B cell (primary cell): Measurements from ENCODE around the gene SERPINB12. TPM values are rescaled to one million over a fixed set of nuclear protein-coding genes. Genes with fewer than 3 reads are reported as not detected.

ENCODE experiments used
- ATAC-seq: fragments of 200-7000 bp; cut with Tn5 transposase; one replicate; pipeline ENCODE4 v1.10.0; 2021; ENCODE audit warnings: low read depth, mild to moderate bottlenecking, moderate number of reproducible peaks, moderate library complexity
- CTCF ChIA-PET: fragments of 350-600 bp; sonication (Branson Sonifier 250); formaldehyde crosslinking; loops from one replicate; lab custom pipeline; 2021; ENCODE audit warnings: antibody characterized with exemption, inconsistent platforms; lab: Charles Lee
- POLR2A ChIA-PET: fragments of 350-600 bp; sonication (Branson Sonifier 250); formaldehyde crosslinking; loops from one replicate; lab custom pipeline; 2021; ENCODE audit warnings: antibody characterized with exemption; lab: Charles Lee
- DNase-seq: peaks from one replicate; pipeline ENCODE4 v3.0.0; 2013
- H2AFZ ChIP-seq: 2 replicates; pipeline ENCODE4 v1.6.1; 2012; ENCODE audit warnings: mild to moderate bottlenecking, low read depth, low read length; ENCODE audit not compliant: insufficient read depth, poor library complexity, severe bottlenecking
- H3K27ac ChIP-seq, 2 donors: 1 replicate in 1 of 2; 2 replicates in 1 of 2; pipeline ENCODE4 v1.5.1; 2012 to 2013; ENCODE audit warnings: low read length in 2 of 2, mild to moderate bottlenecking in 2 of 2, moderate library complexity in 1 of 2
- H3K27me3 ChIP-seq, 4 experiments: fragments of 200-600 bp in 1 of 4; sonication (generic) in 1 of 4; replicated peaks in 1 of 4; 1 replicate in 2 of 4; 2 replicates in 2 of 4; pipeline versions ENCODE4 v1.6.1 to v1.7.0; 2013 to 2016; ENCODE audit warnings: low read length in 3 of 4, mild to moderate bottlenecking in 2 of 4, mixed read lengths in 1 of 4, moderate library complexity in 1 of 4; ENCODE audit not compliant: insufficient read depth in 4 of 4, control insufficient read depth in 3 of 4; ENCODE audit errors: control extremely low read depth in 1 of 4
- H3K36me3 ChIP-seq, 2 experiments: replicated peaks in 1 of 2; 1 replicate in 1 of 2; 2 replicates in 1 of 2; pipeline versions ENCODE4 v1.6.1 to v1.7.1; 2013; ENCODE audit warnings: low read length in 1 of 2; ENCODE audit not compliant: insufficient read depth in 2 of 2, control insufficient read depth in 1 of 2; ENCODE audit errors: control extremely low read depth in 1 of 2, extremely low read depth in 1 of 2
- H3K4me1 ChIP-seq, 2 donors: fragments of 200-600 bp in 1 of 2; sonication (generic) in 1 of 2; 1 replicate in 1 of 2; 2 replicates in 1 of 2; pipeline versions ENCODE4 v1.5.1 to v1.6.1; 2013 to 2017; ENCODE audit warnings: low read length in 2 of 2; ENCODE audit not compliant: control insufficient read depth in 2 of 2, insufficient read depth in 2 of 2
- H3K4me2 ChIP-seq: replicated peaks from 2 replicates; pipeline ENCODE3; 2012; ENCODE audit warnings: mild to moderate bottlenecking, low read depth, low read length; ENCODE audit not compliant: poor library complexity, severe bottlenecking
- H3K4me3 ChIP-seq, 5 experiments: fragments of 200-600 bp in 1 of 5; sonication (generic) in 1 of 5; 1 replicate in 3 of 5; 2 replicates in 2 of 5; pipeline versions ENCODE4 v1.5.1 to v1.7.0; 2011 to 2016; ENCODE audit warnings: low read length in 4 of 5, mild to moderate bottlenecking in 4 of 5, low read depth in 2 of 5, control low read depth in 1 of 5, moderate library complexity in 1 of 5; ENCODE audit not compliant: insufficient read depth in 1 of 5; ENCODE audit errors: control extremely low read depth in 1 of 5, extremely low read depth in 1 of 5
- H3K79me2 ChIP-seq: fragments of 200-600 bp; sonication (generic); one replicate; pipeline ENCODE4 v1.6.0; 2016; ENCODE audit warnings: low read length; ENCODE audit not compliant: control insufficient read depth, insufficient read depth
- H3K9ac ChIP-seq: fragments of 200-600 bp; sonication (generic); 2 replicates; pipeline ENCODE4 v1.6.1; 2017; ENCODE audit warnings: mild to moderate bottlenecking, low read length, moderate library complexity
- H3K9me3 ChIP-seq, 3 donors: one replicate each; pipeline versions ENCODE4 v1.6.1 to v1.7.1; 2013; ENCODE audit warnings: low read length in 2 of 3; ENCODE audit not compliant: control insufficient read depth in 2 of 3, insufficient read depth in 1 of 3; ENCODE audit errors: control extremely low read depth in 1 of 3
- H4K20me1 ChIP-seq: 2 replicates; pipeline ENCODE4 v1.6.0; 2012; ENCODE audit warnings: mild to moderate bottlenecking, low read length; ENCODE audit not compliant: insufficient read depth, control insufficient read depth, poor library complexity, severe bottlenecking
- H3K27ac Mint-ChIP-seq: one replicate; pipeline ENCODE4 v1.8.0; 2021; ENCODE audit warnings: mixed read lengths
- H3K27me3 Mint-ChIP-seq: one replicate; pipeline ENCODE4 v1.8.0; 2021; ENCODE audit warnings: mixed read lengths
- H3K4me1 Mint-ChIP-seq: one replicate; pipeline ENCODE4 v1.8.0; 2021; ENCODE audit warnings: mixed read lengths
- H3K4me3 Mint-ChIP-seq: one replicate; pipeline ENCODE4 v1.8.0; 2021; ENCODE audit warnings: mixed read lengths
- H3K9me3 Mint-ChIP-seq: one replicate; pipeline ENCODE4 v1.8.0; 2022; ENCODE audit warnings: mixed read lengths; ENCODE audit not compliant: insufficient read depth
- CTCF ChIP-seq: fragments of 200-600 bp; IDR thresholded peaks from one replicate; pipeline ENCODE4 v1.8.0; 2022; ENCODE audit warnings: antibody characterized with exemption, mild to moderate bottlenecking
- EZH2 ChIP-seq: IDR thresholded peaks from 2 replicates; pipeline ENCODE4 v1.6.1; 2012; ENCODE audit warnings: borderline replicate concordance, low read depth, mild to moderate bottlenecking, moderate library complexity, low read length; ENCODE audit not compliant: insufficient read depth, poor library complexity, severe bottlenecking
- WGBS: methylation state at CpG from one replicate; pipeline ENCODE4 v1.1.5; 2013; ENCODE audit warnings: missing lambda C conversion rate; ENCODE audit not compliant: insufficient coverage; 5-methylcytosine and 5-hydroxymethylcytosine counted together
- intact Hi-C: fragments of 100-400 bp; cut with micrococcal nuclease; formaldehyde crosslinking; loops from one replicate; pipeline ENCODE4 v1.10.0; 2022
- polyA plus RNA-seq: library from polyadenylated mRNA; depleted of rRNA; stranded (reverse); fragments of >200 nt; gene quantifications from 2 replicates; pipeline ENCODE4 v1.2.3, GENCODE V29; 2012
- total RNA-seq, 2 donors: library from RNA; stranded (reverse); fragments of 120-200 nt in 1 of 2; gene quantifications; 1 replicate in 1 of 2; 2 replicates in 1 of 2; pipeline versions ENCODE4 v1.2.3 to v1.2.4, GENCODE V29; 2013 to 2022

Gene SERPINB12
- total and polyA plus RNA-seq, 2 donors (not counting 1 experiment from before 2014, with no cell fraction given) = not detected

DNA sequence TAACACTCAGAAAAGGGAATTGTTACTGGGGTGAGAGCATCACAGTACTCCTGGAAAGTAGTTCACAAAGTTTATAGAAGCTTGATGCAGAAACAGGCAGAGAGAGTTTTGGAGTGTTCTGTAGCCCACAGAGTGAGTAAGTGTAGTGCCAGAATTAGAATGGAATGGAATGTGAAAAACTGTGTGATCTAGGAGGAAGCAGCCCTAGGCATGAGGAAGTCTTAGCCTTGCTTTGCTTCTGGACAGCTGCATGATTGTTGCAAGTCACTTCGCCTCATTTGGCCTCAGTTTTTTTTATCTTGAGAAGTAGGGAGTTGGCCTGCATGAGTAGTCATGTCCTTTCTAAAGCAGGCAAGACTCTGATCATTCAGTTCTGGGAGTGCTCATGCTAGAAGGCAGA, 10.9 kb downstream of the SERPINB12 start:
- H3K4me1 ChIP-seq = no peaks in the 10 kb centered on the region
- H3K4me3 ChIP-seq = no peak overlapping the region
- H3K36me3 ChIP-seq = no peaks in the 10 kb centered on the region
- no peak overlapping the region for H2AFZ ChIP-seq
- CTCF ChIA-PET = no interaction called here
- no peak overlapping the region for H3K9ac ChIP-seq
- no peak overlapping the region for H3K4me2 ChIP-seq
- no peaks in the 10 kb centered on the region for H3K9me3 ChIP-seq
- no peaks in the 10 kb centered on the region for H3K79me2 ChIP-seq
- intact Hi-C loops = no loop called here
- H3K9me3 Mint-ChIP-seq = no peaks in the 10 kb centered on the region
- H3K27ac ChIP-seq = no peak overlapping the region
- TF ChIP-seq EZH2 (no peak), CTCF (no peak)
- no peak overlapping the region for H3K27ac Mint-ChIP-seq
- peaks cover 8% of the 10 kb centered on the region for H3K27me3 Mint-ChIP-seq
- ATAC-seq (no peak), DNase-seq (no peak)
- H3K4me3 Mint-ChIP-seq = no peak overlapping the region
- no peaks in the 10 kb centered on the region for H4K20me1 ChIP-seq
- 8% methylated on average over 1 of the region's 1 CpG for WGBS
- POLR2A ChIA-PET = no interaction called here
- H3K27me3 ChIP-seq = peaks cover 0 to 5% (median 0%) of the 10 kb centered on the region in 4 experiments
- no peaks in the 10 kb centered on the region for H3K4me1 Mint-ChIP-seq

GRCh38 chr18:63559567-63560491, 17.7 kb downstream of the SERPINB12 start:
- peaks cover 15% of the 10 kb centered on the region for H3K4me1 Mint-ChIP-seq
- Histone ChIP-seq H3K4me3 (no peak overlapping the region), H4K20me1 (no peaks in the 10 kb centered on the region), H3K4me2 (no peak overlapping the region), H2AFZ (no peak overlapping the region), H3K9ac (no peak overlapping the region), H3K79me2 (no peaks in the 10 kb centered on the region), H3K36me3 (no peaks in the 10 kb centered on the region), H3K27me3 (peaks cover 0 to 5% (median 0%) of the 10 kb centered on the region in 4 experiments), H3K9me3 (no peaks in the 10 kb centered on the region), H3K27ac (no peak overlapping the region), H3K4me1 (peaks cover 0 to 6% of the 10 kb centered on the region in 2 donors)
- intact Hi-C loops = no loop called here
- ATAC-seq (no peak), DNase-seq (no peak)
- TF ChIP-seq CTCF (no peak), EZH2 (no peak)
- ChIA-PET CTCF (no interaction called here), POLR2A (no interaction called here)
- WGBS = 84% methylated on average over 6 of the region's 9 CpGs
- no peaks in the 10 kb centered on the region for H3K27me3 Mint-ChIP-seq
- no peaks in the 10 kb centered on the region for H3K9me3 Mint-ChIP-seq
- H3K4me3 Mint-ChIP-seq = no peak overlapping the region
- no peak overlapping the region for H3K27ac Mint-ChIP-seq
